Stromal cell of bone marrow (primary cell): ENCODE results near the gene DENND1B.
A peak's percentile ranks its signal among the peaks of the same experiment; 100 is the strongest.

Experiments
- DNase-seq: peaks from one replicate; pipeline ENCODE4 v3.0.0-alpha.2; 2012; ENCODE audit warnings: low read depth

The DENND1B gene, protein sequence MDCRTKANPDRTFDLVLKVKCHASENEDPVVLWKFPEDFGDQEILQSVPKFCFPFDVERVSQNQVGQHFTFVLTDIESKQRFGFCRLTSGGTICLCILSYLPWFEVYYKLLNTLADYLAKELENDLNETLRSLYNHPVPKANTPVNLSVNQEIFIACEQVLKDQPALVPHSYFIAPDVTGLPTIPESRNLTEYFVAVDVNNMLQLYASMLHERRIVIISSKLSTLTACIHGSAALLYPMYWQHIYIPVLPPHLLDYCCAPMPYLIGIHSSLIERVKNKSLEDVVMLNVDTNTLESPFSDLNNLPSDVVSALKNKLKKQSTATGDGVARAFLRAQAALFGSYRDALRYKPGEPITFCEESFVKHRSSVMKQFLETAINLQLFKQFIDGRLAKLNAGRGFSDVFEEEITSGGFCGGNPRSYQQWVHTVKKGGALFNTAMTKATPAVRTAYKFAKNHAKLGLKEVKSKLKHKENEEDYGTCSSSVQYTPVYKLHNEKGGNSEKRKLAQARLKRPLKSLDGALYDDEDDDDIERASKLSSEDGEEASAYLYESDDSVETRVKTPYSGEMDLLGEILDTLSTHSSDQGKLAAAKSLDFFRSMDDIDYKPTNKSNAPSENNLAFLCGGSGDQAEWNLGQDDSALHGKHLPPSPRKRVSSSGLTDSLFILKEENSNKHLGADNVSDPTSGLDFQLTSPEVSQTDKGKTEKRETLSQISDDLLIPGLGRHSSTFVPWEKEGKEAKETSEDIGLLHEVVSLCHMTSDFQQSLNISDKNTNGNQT

DNA sequence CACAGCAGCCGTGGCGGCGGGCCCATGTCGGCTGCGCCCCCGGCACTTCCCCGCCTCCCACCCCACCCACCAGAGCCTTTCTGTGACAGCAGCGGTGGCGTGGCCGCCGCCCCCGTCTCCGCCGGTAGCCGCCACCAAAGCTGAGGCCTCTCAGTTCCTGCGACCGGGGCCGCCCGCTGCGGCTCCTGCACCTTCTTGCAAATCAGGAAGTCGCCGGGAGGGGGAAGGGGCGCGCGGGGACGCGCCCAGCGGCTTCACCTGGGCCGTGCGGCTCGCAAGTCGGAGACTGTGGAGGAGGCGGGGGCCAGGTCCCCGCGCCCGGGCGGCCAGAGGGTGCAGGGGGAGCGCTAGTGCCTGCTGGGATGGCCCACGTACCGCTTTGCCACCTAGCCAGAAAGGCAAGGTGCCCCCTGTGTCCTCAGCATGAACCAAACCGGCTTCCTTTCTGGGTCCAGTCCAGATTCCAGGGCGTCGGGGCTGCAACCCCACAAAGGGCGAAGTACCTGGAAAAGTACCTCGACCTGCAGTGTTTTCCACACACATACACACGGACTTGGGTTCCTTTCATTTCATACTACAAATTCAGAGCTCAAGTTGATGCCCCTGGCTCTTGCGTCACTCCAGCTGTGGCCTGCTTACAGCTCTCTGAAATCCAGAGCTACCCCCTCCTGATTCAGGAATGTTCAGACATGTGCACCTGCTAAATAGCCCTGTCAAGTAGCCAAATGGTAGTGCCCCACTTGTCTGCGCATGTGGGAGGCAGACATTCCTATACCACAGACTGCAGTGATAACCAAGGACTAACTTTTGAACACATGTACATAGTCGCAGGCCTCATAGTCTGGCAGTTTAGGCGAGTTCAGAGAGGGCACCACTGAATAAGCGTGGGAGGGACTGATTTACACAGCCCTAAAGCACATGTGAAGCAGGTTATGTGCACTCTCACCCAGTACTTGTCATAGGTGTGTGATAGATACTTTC, at the start of gene DENND1B:
DENND1B (minus strand) TSS at position 199 of the 981 bp plus-strand sequence. CDS start 325 bp downstream, outside the sequence.
- DNase-seq: no peak

DNA sequence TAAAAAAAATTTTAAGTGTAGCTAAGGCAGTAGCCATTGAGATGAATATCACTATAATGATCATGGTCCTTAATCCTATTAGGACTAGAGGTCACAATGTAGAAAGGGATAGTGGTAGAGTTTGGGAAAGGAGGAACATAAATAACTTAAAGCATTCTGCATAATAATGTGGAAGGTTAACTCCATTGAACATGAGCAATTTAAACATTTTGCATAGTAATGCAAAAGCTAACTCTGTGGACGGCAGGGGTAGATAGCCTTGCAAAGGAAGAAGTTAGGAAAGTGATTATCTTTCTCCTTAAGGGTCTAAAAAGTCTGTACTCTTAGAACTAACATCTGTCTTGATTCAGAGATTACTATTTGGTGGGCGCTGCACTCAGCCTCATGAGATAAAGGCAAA, 39.0 kb upstream of the DENND1B start:
- no peak for DNase-seq

DNA sequence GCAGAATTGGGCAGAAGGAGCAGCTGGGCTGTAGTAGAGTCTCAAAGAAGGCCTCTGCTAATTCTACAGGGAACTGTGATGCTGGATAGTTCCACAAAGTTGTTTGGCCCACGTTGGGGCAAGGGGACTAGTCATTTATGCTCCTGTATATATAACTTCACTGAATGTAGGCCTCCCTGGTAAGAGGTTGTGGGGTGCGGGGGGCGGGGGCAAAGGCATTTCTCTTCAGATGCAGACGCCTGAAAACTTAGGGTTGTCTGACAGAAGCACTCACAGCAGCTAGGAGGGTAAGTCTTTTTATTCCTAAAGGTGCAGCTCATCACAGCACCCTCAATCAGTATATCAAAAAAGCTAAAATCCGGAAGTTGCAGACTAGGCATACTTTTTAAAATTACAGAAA, 38.5 kb upstream of the DENND1B start:
- DNase-seq: no peak

DNA sequence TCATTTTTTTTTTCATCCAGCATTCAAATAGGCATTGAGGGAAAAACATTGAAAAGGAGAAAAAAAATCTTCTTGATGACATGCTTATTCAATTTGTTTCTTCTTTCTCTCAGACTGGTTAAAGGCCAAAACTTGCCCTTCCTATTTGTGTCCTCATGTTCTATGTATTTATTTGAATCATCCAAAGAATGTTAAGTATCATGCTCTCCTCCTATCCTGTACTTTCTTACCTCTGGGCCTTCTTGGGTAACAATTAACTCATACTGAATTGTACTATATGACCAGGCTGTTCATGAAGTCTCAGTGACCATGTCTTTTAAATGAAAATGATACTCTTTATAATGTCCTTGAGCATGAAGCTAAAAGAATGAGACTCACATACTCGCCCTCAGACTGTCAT, 36.5 kb upstream of the DENND1B start:
- DNase-seq: no peak

DNA sequence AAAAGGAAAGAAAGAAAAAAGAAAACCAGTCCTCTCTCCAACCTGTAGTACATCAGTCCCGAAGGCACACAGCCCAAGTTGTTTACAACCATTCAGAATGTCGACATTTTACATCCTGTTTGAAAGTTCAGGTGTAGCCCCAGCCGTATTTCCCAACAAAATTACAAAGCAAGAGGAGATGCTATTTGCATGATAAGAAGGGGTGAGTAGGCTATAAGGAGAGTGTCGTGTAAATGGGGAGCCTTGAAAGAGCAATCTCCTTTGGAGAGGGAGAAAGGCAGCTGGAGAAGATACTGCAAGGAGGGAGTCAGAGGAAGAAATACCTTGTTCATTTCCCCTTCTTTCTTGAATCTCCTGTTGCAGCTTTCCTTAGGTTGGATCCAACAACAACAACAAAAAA, 35.5 kb upstream of the DENND1B start:
- no peak for DNase-seq

DNA sequence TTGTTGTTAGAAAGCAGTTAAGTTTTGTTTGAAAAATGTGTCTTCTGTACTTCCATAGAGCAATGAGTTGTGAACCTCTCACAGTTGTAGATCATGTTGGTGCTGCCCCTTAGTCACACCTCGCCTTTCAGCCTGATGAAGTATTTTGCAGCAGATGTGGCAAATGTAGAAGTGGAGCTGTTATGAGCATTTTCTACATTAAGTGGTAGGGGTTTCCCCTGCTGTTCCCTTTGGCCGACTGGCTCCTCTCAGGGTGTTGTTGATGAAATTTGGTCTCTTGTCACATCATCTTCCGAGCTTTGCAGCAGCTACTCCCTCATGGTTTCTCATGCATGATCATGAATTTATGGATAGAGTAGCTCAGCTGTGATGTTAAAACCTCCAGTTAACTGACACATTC, 33.6 kb upstream of the DENND1B start:
- no peak for DNase-seq

DNA sequence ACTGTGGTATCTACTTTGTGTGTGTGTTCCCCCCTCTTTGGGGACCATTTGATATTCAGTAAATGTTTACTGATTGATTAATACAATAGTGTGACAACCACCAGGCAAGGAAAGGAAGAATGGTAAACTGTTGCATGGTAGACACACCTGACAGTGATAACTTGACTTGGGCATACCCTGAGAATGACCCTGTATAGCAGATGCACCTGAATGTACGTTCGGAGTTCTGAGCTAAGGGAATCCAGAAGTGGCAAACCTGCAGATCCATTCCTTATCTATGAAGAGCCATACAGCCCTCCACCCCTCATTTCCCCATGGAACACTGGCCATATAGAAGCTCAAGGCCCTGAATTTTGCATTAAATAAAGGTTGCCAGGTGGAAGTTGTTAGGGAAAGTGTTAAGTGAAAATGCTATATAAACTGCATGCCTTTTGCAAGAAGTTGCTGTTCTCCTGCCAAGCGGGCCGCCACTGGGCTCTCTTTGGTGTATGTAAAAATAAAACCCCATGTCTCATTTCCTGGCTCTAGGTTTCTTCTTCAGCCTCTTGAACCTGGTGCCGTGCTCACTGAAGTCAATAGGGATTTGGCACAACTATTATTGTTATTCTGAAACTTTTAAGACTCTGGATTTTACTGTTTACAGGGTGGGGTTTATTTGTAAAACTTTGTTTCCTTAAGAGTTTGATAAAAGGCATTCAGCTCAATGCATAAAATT, 32.6 kb upstream of the DENND1B start:
- DNase-seq: no peak

DNA sequence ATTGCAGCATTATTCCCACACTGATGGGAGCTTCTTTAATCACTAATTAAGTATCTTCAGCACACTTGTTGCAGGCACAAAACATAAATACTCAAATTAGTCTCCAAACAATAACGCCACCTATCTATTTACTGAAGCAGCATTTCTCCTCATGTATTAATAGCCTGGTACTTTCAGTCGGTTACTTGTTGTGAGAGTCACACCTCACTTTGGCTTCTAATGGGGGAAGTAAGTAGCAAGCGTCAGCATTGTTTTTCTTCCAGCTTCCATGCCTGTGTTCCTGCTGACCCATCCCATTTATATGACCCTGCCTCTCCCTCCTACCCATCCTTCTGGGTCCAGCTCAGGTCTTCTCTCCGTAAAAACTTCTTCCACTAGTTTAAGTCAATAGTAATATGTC, 31.9 kb upstream of the DENND1B start:
- DNase-seq: no peak

DNA sequence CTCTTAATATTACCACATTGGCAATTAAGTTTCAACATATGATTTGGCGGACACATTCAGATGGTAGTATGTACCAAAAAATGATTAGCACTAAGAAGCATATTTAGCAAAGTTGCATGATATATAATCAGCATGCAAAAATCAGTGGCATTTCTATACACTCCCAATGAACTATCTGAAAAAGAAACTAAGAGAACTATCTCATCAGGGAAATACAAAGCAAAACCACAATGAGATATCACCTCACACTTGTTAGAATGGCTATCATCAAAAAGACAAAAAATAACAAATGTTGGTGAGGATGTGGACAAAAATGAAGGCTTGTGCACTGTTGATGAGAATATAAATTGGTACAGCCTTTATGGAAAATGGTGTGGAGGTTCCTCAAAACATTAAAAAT, 31.4 kb upstream of the DENND1B start:
- no peak for DNase-seq

DNA sequence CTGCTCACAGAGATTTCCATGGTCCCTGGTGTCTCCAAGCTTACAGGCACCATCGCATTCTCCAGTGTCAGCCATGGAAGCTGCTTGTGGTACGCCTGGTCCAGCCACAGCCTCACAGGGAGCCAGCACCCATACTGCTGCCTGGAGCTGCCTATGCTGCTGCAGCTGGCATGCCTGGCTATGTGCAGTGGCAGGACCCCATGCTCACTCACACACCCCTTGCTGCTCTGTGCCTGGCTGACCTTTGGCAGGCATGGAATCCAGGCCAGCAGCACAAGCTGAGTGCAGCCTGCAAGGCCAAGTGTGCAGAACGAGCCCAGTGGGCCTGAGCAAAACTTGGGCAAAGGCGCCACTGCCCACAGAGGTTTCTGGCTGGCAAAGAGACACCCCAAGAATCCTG, 26.4 kb upstream of the DENND1B start:
- no peak for DNase-seq

DNA sequence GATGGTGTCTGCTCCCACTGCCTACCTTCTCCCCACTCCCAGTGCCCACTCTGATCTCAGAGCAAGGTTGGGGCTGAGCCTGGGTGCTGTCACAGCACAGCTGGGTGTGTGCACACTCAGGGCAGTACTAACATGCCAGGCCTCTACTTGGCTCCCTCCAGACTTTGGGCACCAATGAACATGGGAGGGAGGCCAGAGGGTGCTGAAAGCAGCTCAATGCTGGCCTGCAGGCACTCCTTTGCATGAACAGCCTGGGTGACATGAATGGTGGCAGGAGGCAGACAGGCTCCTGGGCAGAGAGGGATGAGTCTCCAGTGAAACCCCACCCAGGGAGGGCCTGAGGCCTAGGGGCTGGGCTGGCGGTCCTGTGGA, 25.8 kb upstream of the DENND1B start:
- DNase-seq: no peak

DNA sequence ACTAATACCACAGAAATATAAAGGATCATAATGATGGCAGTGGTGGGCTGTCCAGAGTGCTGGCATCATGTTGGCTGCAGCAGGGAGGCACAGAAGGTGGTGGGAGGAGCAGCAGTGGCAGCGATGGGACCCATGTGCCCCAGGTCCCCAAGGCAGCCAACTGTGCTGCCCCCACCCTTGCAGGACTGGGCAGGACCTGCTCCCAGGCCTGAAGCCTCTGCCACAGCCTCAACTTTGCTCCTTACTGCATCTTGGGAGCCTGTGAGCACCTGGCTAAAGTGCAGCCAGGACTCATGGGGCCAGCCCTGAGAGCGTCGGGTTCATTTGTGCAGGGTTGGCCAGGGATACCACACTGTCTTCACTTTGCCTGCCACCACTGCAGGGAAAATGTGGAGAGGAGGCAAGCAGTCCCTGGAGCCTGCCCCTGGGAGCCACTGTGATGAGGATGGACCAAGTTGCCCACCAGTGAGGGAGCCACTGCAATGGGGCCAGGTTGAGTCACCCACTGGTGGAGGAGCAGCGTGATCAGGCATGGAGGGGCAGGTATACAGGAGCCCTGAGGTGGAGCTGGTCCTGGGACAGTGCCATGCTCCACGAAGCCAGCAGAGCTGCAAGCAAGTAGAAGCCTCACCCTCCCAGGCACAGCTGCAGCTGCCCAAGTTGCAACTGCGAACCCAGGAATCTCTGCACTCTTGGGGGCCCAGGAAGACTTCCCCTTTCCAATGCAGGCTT, 25.3 kb upstream of the DENND1B start:
- DNase-seq: no peak

DNA sequence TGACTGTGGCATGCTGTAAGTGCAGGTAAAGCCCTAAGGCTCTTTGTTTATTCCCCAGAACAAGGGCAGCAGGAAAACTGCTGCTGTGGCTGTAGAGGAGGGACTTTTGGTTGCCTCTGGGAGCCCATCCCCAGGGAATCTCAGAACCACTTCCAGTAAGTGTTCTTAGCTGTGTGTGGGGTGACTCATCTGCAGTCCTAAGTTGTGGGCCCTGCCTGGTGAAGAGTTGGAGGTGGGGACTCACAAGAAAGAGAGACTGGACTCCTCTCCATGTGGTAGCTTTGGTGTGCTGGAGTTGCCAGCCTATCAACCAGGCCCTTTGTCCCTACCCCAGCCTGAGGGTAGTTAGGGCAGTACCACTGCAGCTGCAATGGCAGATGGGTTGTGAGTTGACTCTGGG, 24.0 kb upstream of the DENND1B start:
- DNase-seq: peak; percentile 81

DNA sequence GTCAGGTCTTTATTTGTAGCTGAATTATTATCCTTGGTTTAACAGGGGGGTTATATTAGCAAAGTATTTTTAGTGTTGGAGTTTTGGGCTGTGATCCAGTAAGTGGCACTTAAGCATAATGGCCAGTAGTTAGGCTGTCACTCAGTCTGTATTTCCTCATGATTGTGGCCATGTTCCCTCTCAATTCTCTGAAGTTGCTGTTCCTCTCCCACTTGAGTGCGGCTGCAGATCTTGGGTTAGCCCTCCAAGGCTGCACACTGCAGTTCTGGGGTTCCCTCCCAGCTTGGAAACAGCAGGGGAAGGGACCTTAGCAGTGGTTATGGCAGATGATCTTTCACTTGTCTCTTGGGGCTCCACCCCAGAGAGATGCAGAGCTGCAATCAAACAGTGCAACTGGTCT, 23.2 kb upstream of the DENND1B start:
- DNase-seq: no peak

DNA sequence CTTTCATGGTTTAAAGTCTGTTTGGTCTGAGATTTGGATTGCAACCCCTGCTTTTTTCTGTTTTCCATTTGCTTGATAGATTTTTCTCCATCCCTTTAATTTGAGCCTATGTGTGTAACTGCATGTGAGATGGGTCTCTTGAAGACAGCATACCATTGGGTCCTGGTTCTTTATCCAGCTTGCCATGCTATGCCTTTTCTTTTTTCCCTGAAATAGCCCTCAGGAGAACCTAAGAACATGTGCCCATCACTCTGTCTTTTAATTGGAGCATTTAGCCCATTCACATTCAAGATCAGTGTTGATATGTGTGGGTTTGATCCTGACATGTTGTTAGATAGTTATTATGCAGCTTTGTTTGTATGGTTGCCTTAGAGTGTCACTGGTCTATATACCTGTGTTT, 21.7 kb upstream of the DENND1B start:
- DNase-seq: no peak

DNA sequence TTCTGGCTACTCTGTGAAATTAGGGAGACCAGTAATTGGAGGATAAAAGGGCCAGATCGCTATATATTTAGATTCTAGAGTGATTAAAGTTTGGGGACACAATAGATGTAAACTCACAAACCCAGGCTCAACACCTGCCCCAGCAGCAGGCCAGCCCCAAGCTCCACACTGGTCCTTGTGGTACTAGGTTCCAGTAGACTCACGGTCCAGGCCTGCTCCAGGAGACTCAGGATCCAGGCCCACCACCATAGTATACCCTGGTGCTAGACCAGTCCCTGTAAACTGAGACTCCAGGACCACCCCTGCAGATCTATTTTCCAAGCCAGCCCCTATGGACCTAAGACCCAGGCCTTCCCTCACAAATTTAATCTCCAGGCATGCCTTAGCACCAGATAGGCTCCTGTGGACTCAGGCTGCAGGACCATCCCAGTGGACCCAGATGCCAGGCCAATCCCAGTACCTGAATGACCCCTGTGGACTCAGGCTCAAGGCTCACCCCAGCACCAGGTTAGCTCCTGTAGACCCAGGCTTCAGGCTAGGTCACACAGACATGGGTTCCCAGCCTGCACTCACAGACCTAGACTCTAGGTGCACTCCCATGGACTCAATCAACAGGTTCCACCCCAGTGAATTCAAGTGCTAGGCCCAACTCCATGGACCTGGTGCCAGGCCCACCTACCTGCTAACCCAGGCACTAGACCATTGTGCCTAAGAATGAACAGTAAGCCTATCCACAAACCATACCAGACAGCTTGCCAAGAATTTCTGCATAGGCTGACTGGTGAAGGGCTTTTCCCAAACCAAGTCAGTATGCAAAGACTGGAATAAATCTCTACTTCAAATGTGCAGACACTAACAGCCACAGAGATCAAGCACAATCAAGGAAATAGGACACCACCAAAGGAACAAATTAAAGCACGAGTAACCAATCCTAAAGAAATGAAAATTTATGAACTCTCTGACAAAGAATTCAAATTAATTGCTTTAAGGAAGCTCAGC, 13.8 kb upstream of the DENND1B start:
- DNase-seq: no peak

DNA sequence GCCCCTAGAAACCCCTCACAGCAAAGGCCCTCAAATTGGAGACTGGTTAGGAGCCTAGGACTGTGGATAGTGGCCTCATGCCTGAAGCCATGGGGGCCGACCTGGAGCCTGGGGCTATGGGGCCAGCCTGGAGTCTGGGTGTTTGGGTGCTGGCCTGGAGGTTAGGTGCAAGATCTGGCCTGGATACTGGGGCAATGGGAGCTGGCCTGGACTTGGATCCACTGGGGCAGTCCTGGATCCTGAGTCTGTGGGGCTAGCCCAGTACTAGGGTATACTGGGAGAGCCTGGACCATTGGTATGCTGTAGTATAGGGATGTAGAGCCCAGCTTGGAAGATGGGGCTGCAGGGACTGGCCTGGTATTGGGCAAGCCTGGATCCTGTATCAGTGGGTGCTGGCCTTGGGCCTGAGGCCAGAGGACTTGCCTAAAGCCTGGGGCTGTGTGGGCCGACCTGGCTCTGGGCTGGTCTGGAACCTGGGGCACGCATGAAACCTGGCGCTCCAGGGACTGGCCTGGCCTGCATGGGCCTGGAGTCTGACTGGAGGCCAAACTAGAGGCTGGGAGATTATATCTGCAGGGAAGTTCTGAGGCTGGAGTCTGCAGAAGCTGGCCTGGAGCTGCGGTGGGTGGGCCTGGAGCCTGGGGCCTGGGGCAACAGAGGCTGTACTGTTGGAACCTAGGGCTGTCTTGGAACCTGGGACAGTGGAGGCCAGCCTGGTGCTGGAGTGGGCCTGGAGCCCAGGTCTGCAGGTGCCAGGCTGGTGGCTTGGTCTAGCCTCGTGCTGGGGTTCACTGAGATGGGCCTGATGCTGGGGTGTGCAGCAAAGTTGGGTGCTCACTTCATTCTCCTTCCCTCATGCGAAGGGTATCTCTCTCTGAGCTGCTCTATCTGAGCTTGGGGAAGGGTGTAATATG, 12.6 kb upstream of the DENND1B start:
- no peak for DNase-seq

DNA sequence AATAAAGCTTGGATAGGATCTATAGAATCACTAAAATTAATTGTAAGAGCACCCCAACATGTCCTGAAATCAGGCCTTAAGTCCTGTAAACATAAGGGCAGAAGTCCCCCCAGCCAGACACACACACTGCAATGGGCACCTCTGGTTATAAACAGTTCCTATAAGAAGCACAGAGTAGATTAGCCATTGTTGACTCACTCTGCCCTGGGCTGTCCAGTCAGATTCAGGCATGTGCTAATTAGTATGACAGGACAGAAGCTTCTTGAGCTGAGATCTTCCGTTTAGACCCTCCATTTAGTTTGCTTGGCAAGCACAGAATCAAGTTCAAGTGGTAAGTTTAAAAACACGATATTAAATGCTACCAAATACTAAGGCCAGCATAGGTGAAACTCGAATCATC, 11.8 kb upstream of the DENND1B start:
- DNase-seq: no peak

DNA sequence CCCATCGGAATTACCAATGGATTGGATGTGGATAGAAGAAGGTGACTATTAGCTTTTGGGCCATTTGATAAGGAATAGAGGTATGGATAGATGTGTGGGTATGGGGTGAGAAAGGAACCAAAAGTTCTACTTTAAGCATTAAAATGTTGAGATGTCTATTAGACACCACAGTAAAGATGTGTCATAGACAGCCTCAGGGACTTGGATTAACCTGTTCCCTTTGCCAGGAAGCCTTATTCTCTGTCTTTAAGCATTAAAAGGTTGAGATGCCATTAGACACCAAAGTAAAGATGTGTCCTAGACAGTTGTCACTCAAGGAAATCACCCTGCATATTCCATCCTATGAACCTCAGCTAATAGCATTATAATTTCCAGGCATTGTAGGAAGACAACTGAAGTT, 11.0 kb upstream of the DENND1B start:
- no peak for DNase-seq
